Measurements from ENCODE around the gene MTURN.
A peak's percentile ranks its signal among the peaks of the same experiment; 100 is the strongest.

Gene MTURN

GRCh38 chr7:30162133-30162532 lies 27.3 kb downstream of the MTURN start:
- H3K4me1 ChIP-seq = peaks cover 35% of the 10 kb centered on the region
- H3K36me3 ChIP-seq (ENCODE audit: control insufficient read depth, insufficient read depth, low read length) = no peaks in the 10 kb centered on the region
- no peak overlapping the region for H3K9ac ChIP-seq
- peak overlapping the region; percentile 85 for H2AFZ ChIP-seq
- H3K4me2 ChIP-seq (ENCODE audit: low read length) = no peak overlapping the region
- H3K4me3 ChIP-seq (ENCODE audit: low read depth, low read length) = no peak overlapping the region
- peak overlapping the region; percentile 72 for H3K27ac ChIP-seq
- no peaks in the 10 kb centered on the region for H3K79me2 ChIP-seq
- TF ChIP-seq, protein P1, sequence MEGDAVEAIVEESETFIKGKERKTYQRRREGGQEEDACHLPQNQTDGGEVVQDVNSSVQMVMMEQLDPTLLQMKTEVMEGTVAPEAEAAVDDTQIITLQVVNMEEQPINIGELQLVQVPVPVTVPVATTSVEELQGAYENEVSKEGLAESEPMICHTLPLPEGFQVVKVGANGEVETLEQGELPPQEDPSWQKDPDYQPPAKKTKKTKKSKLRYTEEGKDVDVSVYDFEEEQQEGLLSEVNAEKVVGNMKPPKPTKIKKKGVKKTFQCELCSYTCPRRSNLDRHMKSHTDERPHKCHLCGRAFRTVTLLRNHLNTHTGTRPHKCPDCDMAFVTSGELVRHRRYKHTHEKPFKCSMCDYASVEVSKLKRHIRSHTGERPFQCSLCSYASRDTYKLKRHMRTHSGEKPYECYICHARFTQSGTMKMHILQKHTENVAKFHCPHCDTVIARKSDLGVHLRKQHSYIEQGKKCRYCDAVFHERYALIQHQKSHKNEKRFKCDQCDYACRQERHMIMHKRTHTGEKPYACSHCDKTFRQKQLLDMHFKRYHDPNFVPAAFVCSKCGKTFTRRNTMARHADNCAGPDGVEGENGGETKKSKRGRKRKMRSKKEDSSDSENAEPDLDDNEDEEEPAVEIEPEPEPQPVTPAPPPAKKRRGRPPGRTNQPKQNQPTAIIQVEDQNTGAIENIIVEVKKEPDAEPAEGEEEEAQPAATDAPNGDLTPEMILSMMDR (IDR thresholded peaks at IDR 0.05) = no peak
- no peaks in the 10 kb centered on the region for H3K9me3 ChIP-seq (ENCODE audit: control insufficient read depth, low read length)
- H3K27me3 ChIP-seq (ENCODE audit: control insufficient read depth, insufficient read depth, low read length) = no peaks in the 10 kb centered on the region

DNA sequence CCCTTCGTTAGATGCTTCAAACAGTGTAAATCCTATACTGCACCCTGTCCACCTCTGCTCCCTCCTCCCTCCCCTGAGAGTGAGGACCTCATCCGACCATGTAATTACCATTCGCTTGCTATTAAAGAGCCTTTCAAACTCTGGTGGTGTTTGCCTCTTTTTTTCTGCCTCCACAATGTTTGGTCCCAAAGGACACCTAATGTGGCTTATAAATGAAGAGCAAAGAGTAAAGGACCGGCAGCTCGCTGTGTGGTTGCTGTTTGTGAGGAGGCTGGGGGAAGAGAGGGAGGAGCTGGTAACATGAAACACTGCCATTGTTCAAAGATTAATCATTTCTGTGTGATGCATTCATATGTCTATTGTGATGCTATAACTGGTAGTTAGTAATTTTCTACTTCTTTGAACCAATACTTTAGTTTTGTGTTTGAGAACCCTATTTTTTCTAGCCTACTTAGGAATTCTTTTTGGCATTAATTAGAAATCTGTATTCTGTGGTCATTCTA lies 27.9 kb downstream of the MTURN start:
- TF ChIP-seq, protein P1 (IDR thresholded peaks at IDR 0.05) = no peak
- no peak overlapping the region for H3K9ac ChIP-seq

DNA sequence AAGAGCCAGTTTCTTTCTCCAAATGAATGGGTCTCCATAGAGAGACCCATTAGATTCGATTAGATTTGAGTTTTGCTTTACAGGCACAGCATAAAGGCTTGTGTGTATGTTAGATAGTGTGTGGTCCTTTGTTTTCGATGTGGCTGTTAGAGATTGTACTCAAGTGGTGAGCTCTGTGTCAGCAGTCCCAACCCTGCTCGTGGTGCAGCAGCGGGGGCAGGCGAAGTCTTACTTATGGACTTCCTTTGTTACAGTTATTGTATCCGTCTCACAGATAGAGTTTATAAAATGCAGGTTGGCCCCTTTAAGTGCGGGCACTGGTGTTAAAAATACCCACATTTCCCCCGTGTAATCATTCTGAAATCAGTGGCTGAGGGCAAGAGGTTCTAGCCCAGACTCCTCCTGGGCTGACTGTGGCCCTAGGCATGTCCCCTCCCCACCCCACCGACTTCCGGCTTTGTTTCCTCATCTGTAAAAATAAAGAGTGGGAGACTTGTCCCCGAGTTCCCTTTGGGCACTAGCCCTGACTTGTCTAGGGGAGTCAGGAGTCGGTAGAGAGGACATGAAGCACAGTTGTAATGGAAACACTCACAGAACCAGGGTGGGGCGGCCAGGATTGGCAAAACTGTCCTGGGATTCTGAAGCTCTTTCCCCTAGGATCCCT lies 28.6 kb downstream of the MTURN start:
- Histone ChIP-seq H3K27ac (peak overlapping the region; percentile 72), H2AFZ (peak overlapping the region; percentile 85), H3K79me2 (no peaks in the 10 kb centered on the region), H3K36me3 (ENCODE audit: control insufficient read depth, insufficient read depth, low read length) (no peaks in the 10 kb centered on the region), H3K9me3 (ENCODE audit: control insufficient read depth, low read length) (no peaks in the 10 kb centered on the region), H3K4me1 (peaks cover 35% of the 10 kb centered on the region), H3K27me3 (ENCODE audit: control insufficient read depth, insufficient read depth, low read length) (no peaks in the 10 kb centered on the region), H3K4me2 (ENCODE audit: low read length) (no peak overlapping the region), H3K4me3 (ENCODE audit: low read depth, low read length) (no peak overlapping the region), H3K9ac (no peak overlapping the region)
- TF ChIP-seq, protein P1 (IDR thresholded peaks at IDR 0.05) = no peak

More for the DNA sequence above, 27.9 kb downstream of the MTURN start:
- Histone ChIP-seq H2AFZ (peak overlapping the region; percentile 85), H3K4me1 (peaks cover 35% of the 10 kb centered on the region), H3K27ac (peak overlapping the region; percentile 72), H3K27me3 (ENCODE audit: control insufficient read depth, insufficient read depth, low read length) (no peaks in the 10 kb centered on the region), H3K9me3 (ENCODE audit: control insufficient read depth, low read length) (no peaks in the 10 kb centered on the region), H3K79me2 (no peaks in the 10 kb centered on the region), H3K4me3 (ENCODE audit: low read depth, low read length) (no peak overlapping the region), H3K36me3 (ENCODE audit: control insufficient read depth, insufficient read depth, low read length) (no peaks in the 10 kb centered on the region), H3K4me2 (ENCODE audit: low read length) (no peak overlapping the region)

DNA sequence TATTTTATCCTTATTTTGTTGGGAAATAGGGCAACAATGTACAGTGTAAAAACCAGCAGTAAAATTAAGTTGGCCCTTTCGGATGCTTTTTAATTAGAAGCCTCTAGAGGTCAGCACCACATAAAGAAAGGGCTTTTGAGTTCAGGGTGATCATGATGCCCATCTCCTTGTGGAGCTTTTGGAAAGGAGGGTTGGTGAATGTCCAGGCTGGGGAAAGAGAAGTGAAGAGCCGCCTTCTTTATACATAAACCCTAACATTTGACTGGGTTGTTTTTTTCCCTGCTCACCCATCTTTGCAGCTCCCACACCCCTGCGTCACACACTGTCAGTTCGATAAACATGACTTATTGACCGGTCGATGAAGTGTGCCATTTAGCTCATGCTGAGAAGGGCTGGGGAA lies 29.8 kb downstream of the MTURN start:
- no peak overlapping the region for H3K27ac ChIP-seq
- TF ChIP-seq, protein P1 (IDR thresholded peaks at IDR 0.05) = peak; percentile 66
- no peak overlapping the region for H3K9ac ChIP-seq
- no peaks in the 10 kb centered on the region for H3K79me2 ChIP-seq
- H3K9me3 ChIP-seq (ENCODE audit: control insufficient read depth, low read length) = no peaks in the 10 kb centered on the region
- H3K36me3 ChIP-seq (ENCODE audit: control insufficient read depth, insufficient read depth, low read length) = no peaks in the 10 kb centered on the region
- H2AFZ ChIP-seq = no peak overlapping the region
- H3K4me2 ChIP-seq (ENCODE audit: low read length) = no peak overlapping the region
- H3K4me1 ChIP-seq = peaks cover 34% of the 10 kb centered on the region
- no peak overlapping the region for H3K4me3 ChIP-seq (ENCODE audit: low read depth, low read length)
- H3K27me3 ChIP-seq (ENCODE audit: control insufficient read depth, insufficient read depth, low read length) = no peaks in the 10 kb centered on the region

- no peak overlapping the region for H3K27ac ChIP-seq
These were observed 30.8 kb downstream of the MTURN start for GRCh38 chr7:30165590-30165989.

More at GRCh38 chr7:30165590-30165989, 30.8 kb downstream of the MTURN start:
- Histone ChIP-seq H3K4me1 (peaks cover 25% of the 10 kb centered on the region), H3K9ac (no peak overlapping the region), H3K4me2 (ENCODE audit: low read length) (no peak overlapping the region), H3K9me3 (ENCODE audit: control insufficient read depth, low read length) (no peaks in the 10 kb centered on the region), H3K27me3 (ENCODE audit: control insufficient read depth, insufficient read depth, low read length) (no peaks in the 10 kb centered on the region), H3K79me2 (no peaks in the 10 kb centered on the region), H2AFZ (no peak overlapping the region), H3K36me3 (ENCODE audit: control insufficient read depth, insufficient read depth, low read length) (no peaks in the 10 kb centered on the region), H3K4me3 (ENCODE audit: low read depth, low read length) (no peak overlapping the region)
- TF ChIP-seq, protein P1 (IDR thresholded peaks at IDR 0.05) = no peak
